ENCODE results near the gene PDLIM4. TPM values are rescaled to one million over a fixed set of nuclear protein-coding genes. Genes with fewer than 3 reads are reported as not detected.
A peak's percentile ranks its signal among the peaks of the same experiment; 100 is the strongest.

Gene PDLIM4
- total RNA-seq, 1 donor from 2014 or later = 1.2 TPM

DNA sequence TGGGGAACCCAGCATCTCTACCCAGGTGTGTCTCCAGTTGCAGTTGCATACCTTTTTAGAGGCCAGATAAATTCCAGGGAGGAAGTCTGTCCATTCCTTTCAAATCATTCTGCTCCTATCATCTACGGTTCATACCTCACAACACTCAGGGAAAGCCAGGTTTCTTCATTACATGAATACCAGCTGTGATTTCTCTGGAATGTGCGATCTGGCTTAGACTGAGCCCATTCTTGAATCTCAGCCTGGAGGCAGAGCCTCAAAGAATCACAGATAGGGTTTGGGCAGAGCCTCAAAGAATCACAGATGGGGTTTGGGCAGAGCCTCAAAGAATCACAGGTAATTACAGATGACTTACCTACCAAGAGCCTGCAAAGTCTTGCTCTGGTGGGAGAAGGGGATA, 37.0 kb upstream of the PDLIM4 start:
- Mint-ChIP-seq H3K27ac (no peak overlapping the region), H3K4me1 (ENCODE audit: low read depth) (peaks cover 23% of the 10 kb centered on the region), H3K4me3 (ENCODE audit: low read depth) (no peak overlapping the region), H3K27me3 (ENCODE audit: low read depth) (no peaks in the 10 kb centered on the region), H3K9me3 (no peaks in the 10 kb centered on the region), H3K36me3 (ENCODE audit: low read depth) (peaks cover 36% of the 10 kb centered on the region)
- intact Hi-C loops (cut with micrococcal nuclease) = no loop called here
- no peak for DNase-seq (ENCODE audit: low spot score)

DNA sequence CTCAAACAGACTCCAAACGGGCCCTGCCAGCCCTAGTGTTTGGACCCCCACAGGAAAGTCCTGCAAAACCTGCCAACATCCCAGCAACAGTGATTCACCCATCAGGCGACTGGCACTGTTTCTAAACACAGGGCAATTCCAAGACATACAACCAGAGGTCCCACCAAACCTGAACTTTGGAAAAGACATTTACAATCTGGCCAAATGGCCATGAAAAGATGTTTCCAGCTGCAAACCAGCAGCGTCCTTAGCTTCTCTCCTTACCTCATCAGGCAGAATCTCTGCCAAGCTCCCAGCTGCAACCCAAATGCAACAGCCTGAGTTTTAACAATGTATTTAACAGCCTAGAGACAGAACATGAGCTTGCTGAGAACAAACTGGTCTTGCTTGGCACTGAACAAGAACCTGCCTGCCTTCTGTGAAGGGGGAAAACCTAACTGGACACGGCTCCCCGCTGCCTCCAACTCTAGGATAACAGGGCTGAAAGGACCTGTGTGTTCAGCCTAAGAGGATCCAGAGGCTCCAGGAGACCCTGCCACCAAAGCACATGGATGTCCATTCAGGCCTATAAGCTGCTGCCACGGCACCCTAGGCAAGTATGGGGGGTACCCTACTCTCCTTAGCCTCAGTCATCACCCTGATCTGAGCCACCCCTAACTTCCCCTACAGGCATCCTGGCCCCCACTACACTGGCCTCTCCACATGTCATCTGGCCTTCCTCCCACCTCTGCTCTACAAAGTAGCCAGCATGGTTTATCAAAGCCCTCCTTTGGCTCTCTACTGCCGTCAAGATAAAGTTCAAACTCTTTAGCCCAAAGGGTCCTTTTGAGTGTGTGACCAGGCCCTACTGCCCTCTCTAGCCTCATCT, 35.5 kb upstream of the PDLIM4 start:
- H3K4me3 Mint-ChIP-seq (ENCODE audit: low read depth) = no peak overlapping the region

DNA sequence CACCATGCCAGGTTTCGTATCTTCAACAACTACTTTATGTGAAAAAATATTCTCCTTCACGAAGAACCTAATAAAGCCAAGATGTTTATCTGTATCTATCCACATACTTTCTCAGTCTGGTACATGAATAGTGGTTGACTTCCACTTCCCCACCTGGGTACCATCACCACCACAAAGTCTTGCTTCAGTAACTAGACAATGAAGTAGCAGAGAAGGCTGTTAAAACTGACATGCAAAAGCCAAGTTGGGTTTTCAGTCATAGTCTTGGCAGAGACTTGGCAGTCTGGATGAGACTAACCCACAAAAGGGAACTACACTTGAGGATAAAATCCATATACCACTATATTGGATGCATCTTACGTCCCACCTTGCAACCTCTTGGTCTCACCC, 34.9 kb upstream of the PDLIM4 start:
- H3K27me3 Mint-ChIP-seq (ENCODE audit: low read depth) = no peaks in the 10 kb centered on the region
- peaks cover 38% of the 10 kb centered on the region for H3K4me1 Mint-ChIP-seq (ENCODE audit: low read depth)
- no peaks in the 10 kb centered on the region for H3K9me3 Mint-ChIP-seq
- intact Hi-C loops (cut with micrococcal nuclease) = no loop called here
- peaks cover 35% of the 10 kb centered on the region for H3K36me3 Mint-ChIP-seq (ENCODE audit: low read depth)
- H3K4me3 Mint-ChIP-seq (ENCODE audit: low read depth) = no peak overlapping the region
- H3K27ac Mint-ChIP-seq = no peak overlapping the region
- no peak for DNase-seq (ENCODE audit: low spot score)

More for the DNA sequence above, 35.5 kb upstream of the PDLIM4 start:
- no peaks in the 10 kb centered on the region for H3K9me3 Mint-ChIP-seq
- no peak for DNase-seq (ENCODE audit: low spot score)
- intact Hi-C loops (cut with micrococcal nuclease) = no loop called here
- peaks cover 37% of the 10 kb centered on the region for H3K4me1 Mint-ChIP-seq (ENCODE audit: low read depth)
- H3K27me3 Mint-ChIP-seq (ENCODE audit: low read depth) = no peaks in the 10 kb centered on the region
- H3K27ac Mint-ChIP-seq = no peak overlapping the region
- peaks cover 40% of the 10 kb centered on the region for H3K36me3 Mint-ChIP-seq (ENCODE audit: low read depth)

DNA sequence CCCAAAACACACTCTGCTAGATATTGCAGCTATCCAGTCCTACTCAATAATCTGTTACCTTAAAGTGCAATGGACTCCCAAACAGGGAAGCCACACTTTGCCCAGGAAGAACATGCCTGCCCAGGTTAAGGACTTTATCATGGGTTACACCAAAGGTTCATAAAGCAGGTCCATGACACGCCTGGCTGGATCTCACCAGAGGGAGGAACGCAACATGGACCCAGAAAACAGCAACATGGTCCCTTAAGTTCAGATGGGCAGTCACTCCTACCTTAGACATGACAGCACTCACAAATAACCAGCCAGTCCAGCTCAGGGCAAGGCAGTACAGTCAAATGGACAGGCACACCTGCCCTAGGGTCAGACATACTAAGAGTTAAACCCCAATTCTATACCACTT, 33.6 kb upstream of the PDLIM4 start:
- DNase-seq (ENCODE audit: low spot score) = no peak
- peaks cover 33% of the 10 kb centered on the region for H3K36me3 Mint-ChIP-seq (ENCODE audit: low read depth)
- H3K4me1 Mint-ChIP-seq (ENCODE audit: low read depth) = peaks cover 38% of the 10 kb centered on the region
- H3K4me3 Mint-ChIP-seq (ENCODE audit: low read depth) = no peak overlapping the region
- intact Hi-C loops (cut with micrococcal nuclease) = loop anchor here (2.0 kb wide), 1 partner anchor 159 kb away; no protein-coding TSS in a partner anchor
- no peaks in the 10 kb centered on the region for H3K9me3 Mint-ChIP-seq
- H3K27ac Mint-ChIP-seq = no peak overlapping the region
- H3K27me3 Mint-ChIP-seq (ENCODE audit: low read depth) = no peaks in the 10 kb centered on the region

DNA sequence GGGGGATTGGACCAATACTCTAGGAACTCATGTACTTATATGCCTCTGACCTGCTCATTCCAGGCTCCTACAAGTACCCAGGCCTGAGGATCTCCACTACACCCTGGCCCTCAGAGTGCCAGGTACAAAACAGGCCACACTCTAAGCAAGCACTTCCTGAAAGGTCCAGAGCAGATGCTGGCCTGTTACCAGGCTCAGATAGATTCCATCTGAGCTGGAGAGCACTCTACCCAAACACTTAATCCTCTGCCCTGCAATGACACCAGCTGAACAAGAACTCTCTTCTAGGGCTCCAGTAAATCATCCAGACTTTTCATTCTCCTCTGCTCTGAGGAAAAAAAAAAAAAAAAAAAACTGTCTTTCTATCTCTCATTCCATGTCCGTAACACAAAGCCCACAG, 32.8 kb upstream of the PDLIM4 start:
- Mint-ChIP-seq H3K27me3 (ENCODE audit: low read depth) (peaks cover 8% of the 10 kb centered on the region), H3K9me3 (no peaks in the 10 kb centered on the region), H3K27ac (no peak overlapping the region), H3K4me1 (ENCODE audit: low read depth) (peaks cover 47% of the 10 kb centered on the region), H3K4me3 (ENCODE audit: low read depth) (no peak overlapping the region), H3K36me3 (ENCODE audit: low read depth) (peaks cover 33% of the 10 kb centered on the region)
- intact Hi-C loops (cut with micrococcal nuclease) = loop anchor here (2.0 to 5.0 kb wide), 2 partner anchors 38 to 160 kb away; no protein-coding TSS in a partner anchor
- DNase-seq (ENCODE audit: low spot score) = no peak

DNA sequence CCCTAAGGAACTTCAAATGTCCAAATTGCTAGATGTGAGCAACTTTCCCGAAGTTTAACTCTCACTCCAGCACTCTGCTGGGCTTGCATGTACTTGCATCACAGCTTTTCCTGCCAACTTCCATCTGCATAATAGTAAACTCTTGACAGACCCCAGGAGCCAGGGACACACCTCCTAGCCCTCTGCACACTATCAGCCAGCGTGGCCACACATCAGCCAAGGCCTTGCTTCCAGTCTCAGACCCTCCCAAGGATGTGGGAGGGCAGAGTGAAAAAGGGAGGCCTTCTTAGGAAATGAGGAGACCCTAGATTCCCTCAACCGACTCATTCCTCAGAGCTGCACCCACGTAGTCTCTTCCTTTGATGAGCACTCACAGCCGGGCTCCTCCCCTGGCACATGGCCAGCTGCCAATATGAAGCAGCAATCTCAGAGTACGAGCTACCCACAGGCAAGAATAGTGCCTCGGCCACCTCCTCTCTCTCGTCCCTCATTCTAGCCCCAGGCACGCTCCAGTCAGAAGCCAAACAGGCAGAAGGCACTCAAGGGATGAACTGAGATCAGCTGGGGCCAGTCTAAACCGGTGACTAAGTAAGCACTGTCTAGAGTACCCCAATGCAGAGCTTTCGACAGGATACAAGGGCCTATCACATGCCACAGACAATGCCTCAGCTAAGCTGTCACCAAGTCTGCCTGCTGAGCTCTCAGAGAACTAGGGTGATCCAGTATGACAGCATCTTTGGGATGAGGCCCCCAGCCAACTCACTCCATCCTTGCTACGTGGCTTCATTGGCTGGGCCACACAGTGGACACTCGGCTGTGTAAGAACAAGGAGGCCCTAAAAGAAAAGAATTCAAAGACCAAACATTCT, 32.1 kb upstream of the PDLIM4 start:
- H3K4me3 Mint-ChIP-seq (ENCODE audit: low read depth) = peak overlapping the region; percentile 76
- H3K4me1 Mint-ChIP-seq (ENCODE audit: low read depth) = peaks cover 50% of the 10 kb centered on the region
- intact Hi-C loops (cut with micrococcal nuclease) = loop anchor here (2.0 to 5.0 kb wide), 3 partner anchors 17 to 161 kb away; no protein-coding TSS in a partner anchor
- peaks cover 28% of the 10 kb centered on the region for H3K36me3 Mint-ChIP-seq (ENCODE audit: low read depth)
- no peak for DNase-seq (ENCODE audit: low spot score)
- no peaks in the 10 kb centered on the region for H3K9me3 Mint-ChIP-seq
- peaks cover 11% of the 10 kb centered on the region for H3K27me3 Mint-ChIP-seq (ENCODE audit: low read depth)
- no peak overlapping the region for H3K27ac Mint-ChIP-seq

DNA sequence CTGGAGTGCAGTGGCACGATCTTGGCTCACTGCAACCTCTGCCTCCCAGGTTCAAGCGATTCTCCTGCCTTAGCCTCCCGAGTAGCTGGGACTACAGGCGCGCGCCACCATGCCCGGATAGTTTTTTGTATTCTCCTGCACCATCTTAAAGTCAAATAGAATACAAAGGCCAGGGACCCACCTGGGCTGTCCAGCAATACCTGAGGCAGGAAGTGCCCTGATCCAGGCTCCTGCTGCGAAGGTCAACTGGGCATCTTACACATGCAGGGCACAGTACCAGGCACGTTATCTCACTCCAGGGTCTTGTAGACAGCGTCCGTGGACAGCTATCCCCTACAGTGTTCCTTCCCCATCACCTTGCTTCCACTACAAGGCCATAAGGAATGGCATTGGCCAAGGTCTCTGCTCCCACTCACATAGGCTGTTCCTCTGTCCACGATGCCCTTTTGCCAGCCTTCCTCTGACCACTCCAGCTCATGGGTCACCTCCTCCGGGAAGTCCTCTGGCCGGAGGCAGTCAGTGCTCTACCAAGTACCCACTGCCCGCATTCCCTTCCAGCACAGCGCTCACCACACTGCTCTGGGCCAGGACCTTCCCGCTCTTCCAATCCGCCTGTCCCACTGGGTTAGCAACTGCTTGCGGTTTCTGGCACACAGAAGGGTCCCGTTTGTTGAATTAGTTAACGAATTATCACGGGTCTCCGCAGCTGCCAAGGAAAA, 30.8 kb upstream of the PDLIM4 start:
- H3K27me3 Mint-ChIP-seq (ENCODE audit: low read depth) = peaks cover 11% of the 10 kb centered on the region
- H3K4me3 Mint-ChIP-seq (ENCODE audit: low read depth) = peak overlapping the region; percentile 76
- peaks cover 59% of the 10 kb centered on the region for H3K4me1 Mint-ChIP-seq (ENCODE audit: low read depth)
- DNase-seq (ENCODE audit: low spot score) = no peak
- H3K9me3 Mint-ChIP-seq = no peaks in the 10 kb centered on the region
- H3K27ac Mint-ChIP-seq = no peak overlapping the region
- intact Hi-C loops (cut with micrococcal nuclease) = loop anchor here (2.0 to 5.0 kb wide), 2 partner anchors 18 to 36 kb away; no protein-coding TSS in a partner anchor
- H3K36me3 Mint-ChIP-seq (ENCODE audit: low read depth) = peaks cover 28% of the 10 kb centered on the region

DNA sequence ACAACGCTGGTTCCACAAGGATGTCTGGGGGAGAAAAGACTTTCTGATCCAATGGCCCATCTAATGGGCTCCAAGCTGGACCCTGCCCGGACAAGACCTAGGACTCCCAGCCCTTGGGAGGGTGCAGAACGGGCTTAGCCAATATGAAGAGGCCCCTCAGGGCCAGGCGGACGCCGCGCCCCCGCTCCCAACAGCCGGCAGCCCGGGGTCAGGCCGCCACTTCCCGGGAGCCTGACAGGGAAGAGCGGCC, 30.3 kb upstream of the PDLIM4 start:
- H3K36me3 Mint-ChIP-seq (ENCODE audit: low read depth) = peaks cover 28% of the 10 kb centered on the region
- peaks cover 59% of the 10 kb centered on the region for H3K4me1 Mint-ChIP-seq (ENCODE audit: low read depth)
- peaks cover 11% of the 10 kb centered on the region for H3K27me3 Mint-ChIP-seq (ENCODE audit: low read depth)
- no peaks in the 10 kb centered on the region for H3K9me3 Mint-ChIP-seq
- intact Hi-C loops (cut with micrococcal nuclease) = loop anchor here (2.0 to 5.0 kb wide), 2 partner anchors 18 to 35 kb away; no protein-coding TSS in a partner anchor
- H3K27ac Mint-ChIP-seq = no peak overlapping the region
- peak overlapping the region; percentile 76 for H3K4me3 Mint-ChIP-seq (ENCODE audit: low read depth)
- no peak for DNase-seq (ENCODE audit: low spot score)

DNA sequence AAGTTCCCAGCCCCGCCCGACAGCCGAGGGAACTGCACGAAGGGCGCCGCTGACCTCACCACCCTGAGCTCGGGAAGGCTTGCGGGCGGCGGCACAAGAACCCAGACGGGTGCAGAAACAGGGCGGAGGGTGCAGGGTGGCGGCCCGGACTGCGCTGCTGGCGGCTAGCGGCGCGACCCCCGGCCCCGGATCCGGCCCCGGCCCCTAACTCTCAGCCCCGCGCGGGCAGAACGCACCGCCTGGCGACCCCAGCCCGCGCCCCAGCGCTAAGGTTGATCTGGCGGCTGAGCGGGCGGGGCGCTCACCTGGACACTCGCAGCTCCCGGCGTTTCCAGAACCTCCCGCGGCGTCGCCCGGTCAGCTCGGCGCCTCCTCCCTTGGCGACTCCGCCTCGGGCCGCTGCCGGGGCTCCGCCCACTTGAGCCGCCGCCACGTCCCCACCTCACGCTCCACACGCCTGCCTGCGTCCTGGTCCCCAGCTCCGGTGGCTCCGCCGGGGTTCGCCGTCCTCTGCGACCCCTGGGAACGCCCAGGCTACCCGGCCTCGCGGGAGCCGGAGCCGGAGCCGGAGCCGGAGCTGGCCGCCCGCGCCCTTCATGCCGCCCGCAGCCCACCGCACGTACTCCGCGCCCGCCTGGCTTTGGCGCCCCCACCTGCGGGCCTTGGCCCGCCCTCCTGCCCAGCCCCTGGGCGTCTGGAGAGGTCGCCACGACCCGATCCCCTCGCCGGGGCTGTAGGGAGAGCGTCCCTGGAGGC, 29.8 kb upstream of the PDLIM4 start, which contains the start of gene P4HA2:
P4HA2 (minus strand) TSS at position 369 of the 756 bp plus-strand sequence. CDS start 9,227 bp downstream, outside the sequence.
- Mint-ChIP-seq H3K27me3 (ENCODE audit: low read depth) (peaks cover 12% of the 10 kb centered on the region), H3K4me1 (ENCODE audit: low read depth) (peaks cover 56% of the 10 kb centered on the region)
- intact Hi-C loops (cut with micrococcal nuclease) = loop anchor here (2.0 to 5.0 kb wide), 2 partner anchors 19 to 35 kb away; no protein-coding TSS in a partner anchor

DNA sequence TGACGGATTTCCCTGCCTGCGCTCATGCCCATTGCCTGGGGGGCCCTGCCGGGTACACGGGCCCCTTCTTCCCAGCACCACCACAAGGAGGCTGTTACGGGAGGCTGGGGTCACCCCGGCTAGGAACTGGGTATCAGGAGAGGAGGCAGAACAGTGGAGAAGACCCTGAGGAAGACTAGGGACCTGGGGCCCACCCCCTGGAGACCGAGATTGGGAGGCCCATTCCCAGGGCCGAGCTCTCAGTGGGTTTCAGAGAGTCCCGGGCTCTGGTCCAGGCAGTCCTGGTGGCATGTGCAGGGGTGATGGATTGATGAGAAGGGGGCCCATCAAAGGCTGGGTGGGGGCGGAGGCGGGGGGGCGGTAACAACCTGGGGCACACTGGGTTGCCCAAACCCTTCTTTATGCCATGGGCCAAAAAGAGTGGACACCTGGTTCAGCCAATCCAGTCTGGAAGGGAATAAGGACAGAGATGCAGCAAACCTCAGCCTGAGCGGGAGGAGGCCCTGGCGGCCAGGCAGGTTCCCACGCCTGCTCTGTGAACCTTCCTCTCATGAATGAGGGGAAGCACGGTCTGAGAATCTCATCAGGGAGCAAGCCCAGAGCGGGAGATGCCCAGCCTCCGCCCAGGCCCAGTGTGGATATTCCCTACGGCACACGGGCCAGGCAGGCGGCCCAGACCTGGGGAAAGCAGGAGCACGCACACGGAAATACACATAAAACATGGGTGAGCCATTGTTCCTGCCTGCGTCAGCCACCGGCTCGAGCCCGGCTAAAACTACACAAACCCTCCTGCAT, 29.1 kb upstream of the PDLIM4 start:
- H3K27me3 Mint-ChIP-seq (ENCODE audit: low read depth) = peaks cover 12% of the 10 kb centered on the region
- H3K27ac Mint-ChIP-seq = no peak overlapping the region
- intact Hi-C loops (cut with micrococcal nuclease) = loop anchor here (5.0 kb wide), 1 partner anchor 34 kb away; no protein-coding TSS in a partner anchor
- DNase-seq (ENCODE audit: low spot score) = no peak
- H3K9me3 Mint-ChIP-seq = no peaks in the 10 kb centered on the region
- H3K36me3 Mint-ChIP-seq (ENCODE audit: low read depth) = peaks cover 23% of the 10 kb centered on the region
- H3K4me1 Mint-ChIP-seq (ENCODE audit: low read depth) = peaks cover 53% of the 10 kb centered on the region
- peak overlapping the region; percentile 76 for H3K4me3 Mint-ChIP-seq (ENCODE audit: low read depth)

More for the DNA sequence above, 29.8 kb upstream of the PDLIM4 start, which contains the start of gene P4HA2:
- Mint-ChIP-seq H3K9me3 (no peaks in the 10 kb centered on the region), H3K27ac (no peak within 1 kb of the TSS), H3K4me3 (ENCODE audit: low read depth) (peak within 1 kb of the TSS; percentile 76), H3K36me3 (ENCODE audit: low read depth) (peaks cover 28% of the 10 kb centered on the region)
- peak; percentile 40 for DNase-seq (ENCODE audit: low spot score)

DNA sequence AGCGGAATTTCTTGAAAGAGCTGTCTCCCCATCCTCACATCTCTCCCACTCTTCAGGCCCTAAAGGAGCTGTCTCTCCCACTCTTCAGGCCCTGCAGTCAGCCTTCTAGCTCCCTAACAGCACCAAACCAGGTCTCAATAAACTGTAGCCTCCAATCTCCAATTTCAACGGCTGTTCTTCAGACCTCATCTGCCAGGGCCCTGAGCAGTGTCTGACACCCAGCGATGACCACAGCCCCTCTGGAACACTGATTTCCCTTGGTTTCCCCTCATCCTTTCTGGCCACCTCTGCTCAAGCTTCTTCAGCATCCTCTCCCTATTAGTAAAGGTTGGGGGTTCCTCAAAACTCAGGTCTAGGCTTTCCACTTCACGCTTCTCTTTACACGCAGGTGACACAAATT, 28.3 kb upstream of the PDLIM4 start:
- peak overlapping the region; percentile 76 for H3K4me3 Mint-ChIP-seq (ENCODE audit: low read depth)
- H3K27ac Mint-ChIP-seq = peak overlapping the region; percentile 50
- no peaks in the 10 kb centered on the region for H3K9me3 Mint-ChIP-seq
- no peak for DNase-seq (ENCODE audit: low spot score)
- H3K27me3 Mint-ChIP-seq (ENCODE audit: low read depth) = peaks cover 12% of the 10 kb centered on the region
- intact Hi-C loops (cut with micrococcal nuclease) = loop anchor here (5.0 kb wide), 1 partner anchor 33 kb away; no protein-coding TSS in a partner anchor
- peaks cover 47% of the 10 kb centered on the region for H3K4me1 Mint-ChIP-seq (ENCODE audit: low read depth)
- peaks cover 19% of the 10 kb centered on the region for H3K36me3 Mint-ChIP-seq (ENCODE audit: low read depth)

Data from activated T-helper 2 cell treated with anti-CD3 and anti-CD28 coated beads, Interferon-gamma antibody, Interleukin-2, Interleukin-4, amounts not matched to agents 10 μg/mL and 5 μg/mL and 100 μg/mL, durations not matched to agents 14 hours and 24 hours and 36 hours (primary cell).